ENCODE results near the gene ZNF710.
"Not testable (repeated sequence)": the region's sequence is repeated elsewhere in the genome, so short reads cannot be mapped to it uniquely, and the experiment has no call there.

GRCh38 chr15:89977836-89978235 lies 23.3 kb upstream of the ZNF710 start:
- not testable (repeated sequence) for TF ChIP-seq CTCF (conservative IDR thresholded peaks at IDR 0.05 in 1 of 2, IDR thresholded peaks at IDR 0.05 in 1 of 2; ENCODE audit: extremely low read depth in 1 of 2, insufficient read depth in 1 of 2, low read depth in 1 of 2, low read length in 2 of 2); EZH2 (IDR thresholded peaks at IDR 0.05; ENCODE audit: borderline replicate concordance, low read length)
